T-cell (primary cell): ENCODE measurements around the gene AKR1B15. TPM values are rescaled to one million over a fixed set of nuclear protein-coding genes. Genes with fewer than 3 reads are reported as not detected.

Experiments
- ATAC-seq, 4 experiments: fragments of 200-7000 bp in 3 of 4; fragments of 150-1000 bp in 1 of 4; cut with Tn5 transposase; replicated peaks in 1 of 4; 1 replicate in 3 of 4; 2 replicates in 1 of 4; pipeline ENCODE4 v1.10.0; 2021; ENCODE audit warnings: moderate library complexity in 3 of 4, mild to moderate bottlenecking in 2 of 4, moderate number of reproducible peaks in 1 of 4
- CTCF ChIA-PET, 2 donors: fragments of 300-600 bp; sonication (Branson Sonifier 250); formaldehyde crosslinking; loops; one replicate each; lab custom pipeline; 2022; ENCODE audit warnings: antibody characterized with exemption in 2 of 2; lab: Charles Lee
- POLR2A ChIA-PET, 2 donors: fragments of 300-600 bp; sonication (Branson Sonifier 250); formaldehyde crosslinking; loops; one replicate each; lab custom pipeline; 2022; ENCODE audit warnings: antibody characterized with exemption in 2 of 2; lab: Charles Lee
- DNase-seq, 35 experiments: peaks; one replicate each; pipeline versions ENCODE4 v3.0.0 to v3.0.0-alpha.2; 2013 to 2023
- H3K27ac ChIP-seq: one replicate; pipeline ENCODE4 v1.5.1; 2013; ENCODE audit warnings: low read length
- H3K27me3 ChIP-seq, 2 experiments: replicated peaks in 1 of 2; 1 replicate in 1 of 2; 2 replicates in 1 of 2; pipeline versions ENCODE4 v1.6.1 to v1.7.0; 2013; ENCODE audit warnings: low read length in 1 of 2, mixed read lengths in 1 of 2; ENCODE audit not compliant: control insufficient read depth in 2 of 2, insufficient read depth in 2 of 2; ENCODE audit errors: extremely low read depth in 1 of 2
- H3K36me3 ChIP-seq, 2 donors: 1 replicate in 1 of 2; 2 replicates in 1 of 2; pipeline versions ENCODE4 v1.6.1 to v1.7.0; 2013; ENCODE audit warnings: low read length in 1 of 2; ENCODE audit not compliant: control insufficient read depth in 2 of 2, insufficient read depth in 1 of 2; ENCODE audit errors: extremely low read depth in 1 of 2
- H3K4me1 ChIP-seq, 2 experiments: 1 replicate in 1 of 2; 2 replicates in 1 of 2; pipeline versions ENCODE4 v1.6.1 to v1.7.0; 2013; ENCODE audit warnings: low read length in 2 of 2, mixed read lengths in 1 of 2; ENCODE audit not compliant: insufficient read depth in 2 of 2, control insufficient read depth in 1 of 2; ENCODE audit errors: extremely low read depth in 1 of 2
- H3K4me3 ChIP-seq, 2 donors: 1 replicate in 1 of 2; 2 replicates in 1 of 2; pipeline versions ENCODE4 v1.5.1 to v1.7.0; 2013; ENCODE audit warnings: mild to moderate bottlenecking in 2 of 2, low read length in 1 of 2, moderate library complexity in 1 of 2; ENCODE audit not compliant: control insufficient read depth in 1 of 2; ENCODE audit errors: extremely low read depth in 1 of 2
- H3K9me3 ChIP-seq: 2 replicates; pipeline ENCODE4 v1.7.0; 2013
- H3K27ac Mint-ChIP-seq, 2 donors: one replicate each; pipeline ENCODE4 v1.8.0; 2020 to 2021; ENCODE audit warnings: mild to moderate bottlenecking in 2 of 2, mixed read lengths in 2 of 2
- H3K27me3 Mint-ChIP-seq, 2 donors: one replicate each; pipeline ENCODE4 v1.8.0; 2021 to 2022; ENCODE audit warnings: mixed read lengths in 2 of 2
- H3K36me3 Mint-ChIP-seq: one replicate; pipeline ENCODE4 v1.8.0; 2021; ENCODE audit warnings: mixed read lengths
- H3K4me1 Mint-ChIP-seq, 3 donors: one replicate each; pipeline ENCODE4 v1.8.0; 2020 to 2022; ENCODE audit warnings: mixed read lengths in 3 of 3, mild to moderate bottlenecking in 1 of 3
- H3K4me3 Mint-ChIP-seq, 3 donors: one replicate each; pipeline ENCODE4 v1.8.0; 2020 to 2022; ENCODE audit warnings: mild to moderate bottlenecking in 3 of 3, mixed read lengths in 3 of 3, moderate library complexity in 3 of 3
- H3K9me3 Mint-ChIP-seq, 3 donors: one replicate each; pipeline ENCODE4 v1.8.0; 2020 to 2022; ENCODE audit warnings: mixed read lengths in 3 of 3
- WGBS: methylation state at CpG from one replicate; pipeline ENCODE4 v1.1.5; 2013; ENCODE audit warnings: missing lambda C conversion rate; ENCODE audit not compliant: insufficient coverage; 5-methylcytosine and 5-hydroxymethylcytosine counted together
- total RNA-seq, 35 experiments: library from RNA in 6 of 35; stranded (reverse) in 6 of 35; fragments of 120-200 nt in 1 of 35; gene quantifications; one replicate each; pipeline versions ENCODE4 v1.2.1 to v1.2.4 and lab custom pipeline; 2013 to 2026

The AKR1B15 gene
- total RNA-seq, 5 donors from 2014 or later (not counting 1 experiment from before 2014, with no cell fraction given) = not detected

DNA sequence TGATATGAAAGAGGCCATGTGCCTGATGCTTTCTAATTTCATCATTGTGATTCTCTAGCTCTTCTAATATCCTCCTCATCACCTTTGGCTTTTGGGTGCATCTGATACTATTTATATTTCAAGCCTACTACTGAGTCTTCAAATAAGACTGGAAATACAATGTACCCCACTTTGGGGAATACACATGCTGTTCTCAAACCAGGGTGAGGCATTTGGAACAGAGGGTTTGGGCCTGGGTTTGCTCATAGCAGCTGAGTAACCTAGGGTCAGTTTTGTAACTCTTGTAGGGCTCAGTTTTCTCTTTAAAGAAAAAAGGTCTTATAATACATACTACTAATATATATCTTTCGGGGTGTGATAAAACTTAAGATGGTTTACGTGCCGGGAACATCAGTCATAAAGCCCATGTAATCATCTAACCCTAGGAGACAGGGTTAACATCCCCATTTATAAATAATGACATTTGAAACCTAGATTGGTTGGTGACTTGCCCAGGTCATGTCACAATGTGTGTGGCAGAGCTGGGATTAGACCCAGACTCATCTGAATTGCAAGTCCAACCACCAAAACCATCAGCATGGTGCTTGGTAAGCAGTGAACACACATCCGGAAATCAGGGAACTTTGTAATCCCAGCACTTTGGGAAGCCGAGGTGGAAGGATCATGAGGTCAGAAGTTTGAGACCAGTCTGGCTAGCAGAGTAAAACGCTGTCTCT lies 23.0 kb downstream of the AKR1B15 start:
- H3K27ac ChIP-seq = no peak overlapping the region
- no peak overlapping the region for H3K4me3 ChIP-seq
- no peaks in the 10 kb centered on the region for H3K4me1 ChIP-seq
- no peaks in the 10 kb centered on the region for H3K9me3 ChIP-seq
- ATAC-seq (no peak), DNase-seq (no peak)
- Mint-ChIP-seq H3K4me1 (no peaks in the 10 kb centered on the region), H3K4me3 (no peak overlapping the region), H3K36me3 (no peaks in the 10 kb centered on the region), H3K9me3 (peaks cover 4 to 14% (median 11%) of the 10 kb centered on the region in 3 donors), H3K27ac (no peak overlapping the region), H3K27me3 (peaks cover 5 to 9% of the 10 kb centered on the region in 2 donors)
- no peaks in the 10 kb centered on the region for H3K36me3 ChIP-seq
- H3K27me3 ChIP-seq = peaks cover 0 to 11% of the 10 kb centered on the region in 2 experiments
- ChIA-PET POLR2A (no interaction called here), CTCF (no interaction called here)
- no CpG with 5 or more reads among the region's 6 CpGs for WGBS

DNA sequence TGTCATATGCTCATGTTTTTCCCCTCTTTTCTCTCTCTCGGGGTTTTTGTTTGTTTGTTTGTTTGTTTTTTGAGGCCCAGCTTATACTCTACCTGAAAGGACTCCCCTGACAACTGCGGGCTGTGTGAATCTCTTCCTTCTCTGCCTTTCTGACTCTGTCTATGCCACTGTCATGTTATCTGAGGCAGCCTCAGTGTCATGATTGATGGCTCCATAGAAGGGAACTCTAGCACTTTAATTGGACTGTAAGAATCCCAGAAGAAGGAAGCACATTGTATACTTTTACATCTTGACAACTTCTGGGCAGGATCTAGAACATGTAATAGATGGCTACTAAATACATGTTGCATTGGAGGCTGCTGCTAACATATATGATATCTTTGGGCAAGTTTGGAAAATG lies 25.4 kb downstream of the AKR1B15 start:
- Histone ChIP-seq H3K9me3 (no peaks in the 10 kb centered on the region), H3K27ac (no peak overlapping the region), H3K36me3 (no peaks in the 10 kb centered on the region), H3K4me3 (no peak overlapping the region), H3K27me3 (peaks cover 0 to 7% of the 10 kb centered on the region in 2 experiments), H3K4me1 (no peaks in the 10 kb centered on the region)
- WGBS = no CpG with 5 or more reads among the region's 2 CpGs
- ATAC-seq (no peak), DNase-seq (no peak)
- POLR2A ChIA-PET = no interaction called here
- H3K27me3 Mint-ChIP-seq = peaks cover 7 to 16% of the 10 kb centered on the region in 2 donors
- CTCF ChIA-PET = no interaction called here
- H3K4me1 Mint-ChIP-seq = no peaks in the 10 kb centered on the region
- no peaks in the 10 kb centered on the region for H3K36me3 Mint-ChIP-seq
- H3K9me3 Mint-ChIP-seq = peaks cover 4 to 11% (median 10%) of the 10 kb centered on the region in 3 donors
- no peak overlapping the region for H3K4me3 Mint-ChIP-seq
- no peak overlapping the region for H3K27ac Mint-ChIP-seq

DNA sequence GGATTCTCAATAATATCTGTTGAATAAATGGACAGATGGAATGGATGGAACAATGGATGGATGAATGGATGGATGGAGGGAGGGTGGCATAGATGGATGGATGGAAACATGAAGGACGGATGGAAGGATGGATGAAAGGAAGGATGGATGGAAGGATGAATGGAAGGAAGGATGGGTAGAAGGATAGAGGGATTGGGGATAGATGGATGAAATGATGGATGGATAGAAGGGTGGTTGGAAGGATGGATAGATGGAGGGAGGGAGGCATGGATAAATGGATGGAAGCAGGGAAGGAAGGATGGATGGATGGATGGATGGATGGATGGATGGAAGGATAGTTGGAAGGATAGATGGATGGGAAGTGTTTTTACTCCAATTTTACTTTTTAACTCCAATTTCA lies 35.4 kb downstream of the AKR1B15 start:
- Histone ChIP-seq H3K27ac (no peak overlapping the region), H3K4me1 (no peaks in the 10 kb centered on the region), H3K36me3 (no peaks in the 10 kb centered on the region), H3K27me3 (peaks cover 0 to 8% of the 10 kb centered on the region in 2 experiments), H3K4me3 (no peak overlapping the region), H3K9me3 (no peaks in the 10 kb centered on the region)
- peaks cover 32 to 33% of the 10 kb centered on the region in 2 donors for H3K27me3 Mint-ChIP-seq
- ChIA-PET CTCF (no interaction called here), POLR2A (no interaction called here)
- H3K9me3 Mint-ChIP-seq = no peaks in the 10 kb centered on the region
- DNase-seq = no peak
- ATAC-seq = no peak
- no peak overlapping the region for H3K4me3 Mint-ChIP-seq
- H3K27ac Mint-ChIP-seq = no peak overlapping the region
- 43% methylated on average over 1 of the region's 1 CpG for WGBS
- no peaks in the 10 kb centered on the region for H3K36me3 Mint-ChIP-seq
- H3K4me1 Mint-ChIP-seq = no peaks in the 10 kb centered on the region

DNA sequence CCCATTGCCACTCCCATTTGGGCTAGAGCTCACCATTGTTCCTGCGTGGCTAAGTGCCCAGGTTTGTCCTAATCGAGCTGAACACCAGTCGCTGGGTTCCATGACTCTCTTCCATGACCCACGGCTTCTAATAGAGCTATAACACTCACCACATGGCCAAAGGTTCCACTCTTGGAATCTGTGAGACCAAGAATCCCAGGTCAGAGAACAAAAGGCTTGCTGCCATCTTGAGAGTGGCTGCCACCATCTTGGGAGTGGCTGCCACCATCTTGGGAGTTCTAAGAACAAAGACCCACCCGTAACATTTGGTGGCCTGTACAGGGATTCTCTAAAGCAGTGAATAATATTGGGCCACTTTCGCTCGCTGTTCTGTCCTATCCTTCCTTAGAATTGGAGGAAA lies 37.0 kb downstream of the AKR1B15 start:
- no peaks in the 10 kb centered on the region for H3K4me1 Mint-ChIP-seq
- H3K27ac ChIP-seq = no peak overlapping the region
- H3K36me3 Mint-ChIP-seq = no peaks in the 10 kb centered on the region
- no peak overlapping the region for H3K4me3 Mint-ChIP-seq
- ATAC-seq (no peak), DNase-seq (no peak)
- H3K9me3 ChIP-seq = no peaks in the 10 kb centered on the region
- peaks cover 30 to 31% of the 10 kb centered on the region in 2 donors for H3K27me3 Mint-ChIP-seq
- H3K9me3 Mint-ChIP-seq = no peaks in the 10 kb centered on the region
- ChIA-PET POLR2A (no interaction called here), CTCF (no interaction called here)
- H3K4me3 ChIP-seq = no peak overlapping the region
- no peak overlapping the region for H3K27ac Mint-ChIP-seq
- peaks cover 0 to 4% of the 10 kb centered on the region in 2 experiments for H3K27me3 ChIP-seq
- H3K4me1 ChIP-seq = no peaks in the 10 kb centered on the region
- WGBS = 86% methylated on average over 5 of the region's 7 CpGs
- H3K36me3 ChIP-seq = no peaks in the 10 kb centered on the region

DNA sequence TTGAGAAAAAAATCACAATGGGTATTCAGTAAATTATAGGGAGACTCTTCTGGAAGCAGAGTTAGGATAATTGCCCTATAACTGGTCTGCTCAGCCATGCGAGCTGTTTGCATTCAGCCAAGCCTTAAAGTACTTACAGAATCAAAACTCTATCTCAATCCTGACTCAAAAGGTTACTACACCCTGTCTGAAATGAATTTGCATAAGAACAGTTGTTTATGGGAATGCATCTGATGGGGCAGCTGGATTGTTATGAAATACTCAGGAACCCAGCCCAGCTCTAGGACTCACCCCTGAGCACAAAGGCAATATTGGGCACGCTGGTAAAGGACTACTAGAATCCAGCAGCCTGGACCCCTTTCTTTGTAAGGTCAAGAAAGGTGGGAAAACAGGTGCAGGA lies 38.8 kb downstream of the AKR1B15 start:
- no peaks in the 10 kb centered on the region for H3K4me1 Mint-ChIP-seq
- Histone ChIP-seq H3K4me3 (no peak overlapping the region), H3K4me1 (no peaks in the 10 kb centered on the region), H3K27me3 (peaks cover 0 to 4% of the 10 kb centered on the region in 2 experiments), H3K27ac (no peak overlapping the region), H3K9me3 (no peaks in the 10 kb centered on the region), H3K36me3 (no peaks in the 10 kb centered on the region)
- H3K27me3 Mint-ChIP-seq = peaks cover 21 to 25% of the 10 kb centered on the region in 2 donors
- ATAC-seq (no peak), DNase-seq (no peak)
- POLR2A ChIA-PET = no interaction called here
- H3K4me3 Mint-ChIP-seq = no peak overlapping the region
- H3K9me3 Mint-ChIP-seq = peaks cover 0 to 17% (median 9%) of the 10 kb centered on the region in 3 donors
- H3K27ac Mint-ChIP-seq = no peak overlapping the region
- H3K36me3 Mint-ChIP-seq = no peaks in the 10 kb centered on the region
- CTCF ChIA-PET = no interaction called here
- WGBS = no CpG with 5 or more reads among the region's 2 CpGs

DNA sequence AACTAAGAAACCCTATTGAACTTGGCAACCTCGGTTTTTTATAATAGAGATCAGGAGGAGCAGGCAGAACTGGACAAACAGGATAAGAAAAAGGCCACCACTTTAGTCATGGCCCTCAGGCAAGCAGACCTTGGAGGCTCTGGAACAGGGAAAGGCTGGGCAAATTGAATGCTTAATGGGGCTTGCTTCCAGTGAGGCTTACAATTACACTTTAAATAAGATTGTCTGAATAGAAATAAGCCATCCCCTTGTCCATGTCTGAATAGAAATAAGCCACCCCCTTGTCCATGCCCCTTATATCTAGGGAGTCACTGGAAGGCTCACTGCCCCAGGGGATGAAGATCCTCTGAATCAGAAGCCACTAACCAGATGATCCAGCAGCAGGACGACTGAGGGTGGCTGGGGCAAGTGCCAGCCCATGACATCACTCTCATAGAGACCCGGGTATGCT lies 40.6 kb downstream of the AKR1B15 start:
- ATAC-seq (no peak), DNase-seq (no peak)
- Mint-ChIP-seq H3K36me3 (no peaks in the 10 kb centered on the region), H3K4me1 (no peaks in the 10 kb centered on the region), H3K27ac (no peak overlapping the region), H3K9me3 (peaks cover 0 to 17% (median 9%) of the 10 kb centered on the region in 3 donors), H3K4me3 (no peak overlapping the region), H3K27me3 (peaks cover 15 to 19% of the 10 kb centered on the region in 2 donors)
- ChIA-PET CTCF (no interaction called here), POLR2A (no interaction called here)
- WGBS = 52% methylated on average over 3 of the region's 3 CpGs
- peaks cover 0 to 4% of the 10 kb centered on the region in 2 experiments for H3K27me3 ChIP-seq
- no peak overlapping the region for H3K27ac ChIP-seq
- no peak overlapping the region for H3K4me3 ChIP-seq
- H3K4me1 ChIP-seq = no peaks in the 10 kb centered on the region
- H3K9me3 ChIP-seq = no peaks in the 10 kb centered on the region
- no peaks in the 10 kb centered on the region for H3K36me3 ChIP-seq
